Astrocyte (in vitro differentiated cells and primary cell): Measurements from ENCODE around the gene GAMT. TPM values are rescaled to one million over a fixed set of nuclear protein-coding genes. Genes with fewer than 3 reads are reported as not detected.

Experiments used
- DNase-seq: peaks from one replicate; pipeline ENCODE4 v3.0.0-alpha.2; 2010; ENCODE audit warnings: low read depth
- FAIRE-seq: peaks from 2 replicates; lab custom pipeline; 2011; peaks lifted over from hg19 to GRCh38; lab: Jason Lieb, UNC
- H2AFZ ChIP-seq: 2 replicates; pipeline ENCODE4 v1.6.0; 2012; ENCODE audit warnings: low read depth, low read length, inconsistent platforms
- H3K27ac ChIP-seq: 2 replicates; pipeline ENCODE4 v1.5.1; 2011; ENCODE audit warnings: low read depth, low read length, inconsistent platforms
- H3K27me3 ChIP-seq: 2 replicates; pipeline ENCODE4 v1.6.0; 2011; ENCODE audit warnings: low read length, inconsistent platforms; ENCODE audit not compliant: insufficient read depth
- H3K36me3 ChIP-seq: 2 replicates; pipeline ENCODE4 v1.5.1; 2011; ENCODE audit warnings: low read length, inconsistent platforms; ENCODE audit not compliant: insufficient read depth
- H3K4me1 ChIP-seq: 2 replicates; pipeline ENCODE4 v1.5.1; 2011; ENCODE audit warnings: low read length, inconsistent platforms; ENCODE audit not compliant: insufficient read depth
- H3K4me2 ChIP-seq: 2 replicates; pipeline ENCODE4 v1.6.0; 2012; ENCODE audit warnings: low read length, inconsistent platforms
- H3K4me3 ChIP-seq: 2 replicates; pipeline ENCODE4 v1.5.1; 2011; ENCODE audit warnings: low read depth, mild to moderate bottlenecking, low read length, inconsistent platforms; ENCODE audit not compliant: insufficient read depth
- H3K79me2 ChIP-seq: 2 replicates; pipeline ENCODE4 v1.6.0; 2012; ENCODE audit warnings: mild to moderate bottlenecking, low read length, inconsistent platforms; ENCODE audit not compliant: insufficient read depth
- H3K9ac ChIP-seq: 2 replicates; pipeline ENCODE4 v1.6.0; 2012; ENCODE audit warnings: mild to moderate bottlenecking, low read length, inconsistent platforms
- H3K9me3 ChIP-seq: 2 replicates; pipeline ENCODE4 v1.5.1; 2012; ENCODE audit warnings: low read depth, mild to moderate bottlenecking, low read length, inconsistent platforms; ENCODE audit not compliant: insufficient read depth
- H4K20me1 ChIP-seq: 2 replicates; pipeline ENCODE4 v1.6.0; 2012; ENCODE audit warnings: low read length, inconsistent platforms; ENCODE audit not compliant: insufficient read depth
- H3K27ac Mint-ChIP-seq: one replicate; pipeline ENCODE4 v1.8.0; 2021; ENCODE audit warnings: mild to moderate bottlenecking, mixed read lengths; ENCODE audit not compliant: unreplicated experiment
- H3K27me3 Mint-ChIP-seq: one replicate; pipeline ENCODE4 v1.8.0; 2021; ENCODE audit warnings: low read depth, mixed read lengths; ENCODE audit not compliant: unreplicated experiment
- H3K36me3 Mint-ChIP-seq: one replicate; pipeline ENCODE4 v1.8.0; 2021; ENCODE audit warnings: low read depth, mixed read lengths; ENCODE audit not compliant: unreplicated experiment
- H3K4me1 Mint-ChIP-seq: one replicate; pipeline ENCODE4 v1.8.0; 2021; ENCODE audit warnings: low read depth, mixed read lengths; ENCODE audit not compliant: unreplicated experiment
- H3K4me3 Mint-ChIP-seq: one replicate; pipeline ENCODE4 v1.8.0; 2021; ENCODE audit warnings: mild to moderate bottlenecking, moderate library complexity, mixed read lengths; ENCODE audit not compliant: unreplicated experiment
- H3K9me3 Mint-ChIP-seq: one replicate; pipeline ENCODE4 v1.8.0; 2021; ENCODE audit warnings: mild to moderate bottlenecking, mixed read lengths; ENCODE audit not compliant: unreplicated experiment
- CTCF ChIP-seq: IDR thresholded peaks from 2 replicates; pipeline ENCODE4 v1.5.1; 2011; ENCODE audit warnings: low read depth, mild to moderate bottlenecking, inconsistent platforms, low read length, moderate library complexity; ENCODE audit not compliant: insufficient read depth
- EZH2 ChIP-seq: IDR thresholded peaks from 2 replicates; pipeline ENCODE4 v1.6.1; 2012; ENCODE audit warnings: mild to moderate bottlenecking, low read length, inconsistent platforms; ENCODE audit not compliant: insufficient read depth
- total RNA-seq: library from RNA; stranded (reverse); gene quantifications from 2 replicates; pipeline ENCODE4 v1.2.1, GENCODE V29; 2021

GAMT gene
- total RNA-seq, 1 donor from 2014 or later, result 35.9 TPM

DNA sequence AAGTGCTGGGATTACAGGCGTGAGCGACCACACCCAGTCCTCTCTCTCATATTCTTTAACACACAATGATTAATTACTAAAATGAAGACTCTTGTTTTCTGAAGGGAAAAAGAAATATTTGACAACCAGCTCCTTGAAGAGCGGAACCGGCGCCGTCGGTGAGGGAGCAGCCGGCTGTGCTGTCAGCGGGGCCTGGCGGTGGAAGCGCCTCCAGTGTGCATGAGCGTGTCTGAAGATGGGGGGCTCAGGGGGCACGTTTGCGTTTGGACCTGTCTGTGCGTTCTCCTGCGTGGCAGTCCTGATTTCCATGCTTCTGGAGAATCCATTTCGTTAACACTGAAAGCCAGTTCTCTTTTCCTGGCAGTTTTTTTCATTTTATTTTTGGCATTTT, 24.9 kb downstream of the GAMT start:
- Mint-ChIP-seq H3K4me1 (peaks cover 1% of the 10 kb centered on the region), H3K36me3 (peaks cover 15% of the 10 kb centered on the region), H3K27me3 (no peaks in the 10 kb centered on the region), H3K9me3 (no peaks in the 10 kb centered on the region), H3K4me3 (no peak overlapping the region), H3K27ac (no peak overlapping the region)
- Histone ChIP-seq H3K4me1 (peaks cover 19% of the 10 kb centered on the region), H3K36me3 (peaks cover 3% of the 10 kb centered on the region), H4K20me1 (peaks cover 28% of the 10 kb centered on the region), H3K9me3 (no peaks in the 10 kb centered on the region), H3K27me3 (no peaks in the 10 kb centered on the region), H3K4me3 (no peak overlapping the region), H2AFZ (no peak overlapping the region), H3K9ac (no peak overlapping the region), H3K27ac (no peak overlapping the region), H3K4me2 (no peak overlapping the region), H3K79me2 (no peaks in the 10 kb centered on the region)
- TF ChIP-seq CTCF (no peak), EZH2 (no peak)
- DNase-seq, result no peak
- FAIRE-seq, result no peak

DNA sequence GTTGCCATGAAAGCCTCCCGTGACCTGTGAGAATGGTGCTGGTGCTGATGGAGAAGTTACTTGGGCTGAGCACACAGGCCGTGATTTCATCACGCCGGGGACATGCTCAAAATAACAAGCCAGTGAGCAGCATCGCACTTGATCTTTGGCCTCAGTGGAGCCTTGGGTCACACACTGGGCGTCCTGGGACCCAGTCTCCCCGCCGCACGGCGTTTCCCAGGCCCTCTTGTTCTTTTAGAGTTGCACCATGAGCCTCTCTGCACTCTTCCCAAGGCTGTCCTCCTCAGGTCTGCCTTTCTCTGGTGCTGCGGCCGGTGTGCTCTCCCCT, 27.1 kb downstream of the GAMT start:
- Mint-ChIP-seq H3K27ac (peak overlapping the region; percentile 50), H3K36me3 (peaks cover 15% of the 10 kb centered on the region), H3K9me3 (no peaks in the 10 kb centered on the region), H3K27me3 (no peaks in the 10 kb centered on the region), H3K4me3 (no peak overlapping the region), H3K4me1 (no peaks in the 10 kb centered on the region)
- Histone ChIP-seq H4K20me1 (peaks cover 17% of the 10 kb centered on the region), H3K4me3 (no peak overlapping the region), H3K79me2 (no peaks in the 10 kb centered on the region), H3K27me3 (no peaks in the 10 kb centered on the region), H3K9me3 (no peaks in the 10 kb centered on the region), H3K4me1 (peaks cover 19% of the 10 kb centered on the region), H2AFZ (no peak overlapping the region), H3K9ac (no peak overlapping the region), H3K4me2 (no peak overlapping the region), H3K36me3 (peaks cover 7% of the 10 kb centered on the region), H3K27ac (no peak overlapping the region)
- FAIRE-seq, result no peak
- no peak for DNase-seq
- TF ChIP-seq EZH2 (no peak), CTCF (no peak)

GRCh38 chr19:1373534-1374249, 27.6 kb downstream of the GAMT start:
- H3K9ac ChIP-seq, result peak overlapping the region; percentile 20
- Mint-ChIP-seq H3K9me3 (no peaks in the 10 kb centered on the region), H3K36me3 (peaks cover 15% of the 10 kb centered on the region), H3K4me3 (no peak overlapping the region), H3K27me3 (no peaks in the 10 kb centered on the region), H3K27ac (no peak overlapping the region), H3K4me1 (no peaks in the 10 kb centered on the region)
- H3K4me2 ChIP-seq, result peak overlapping the region; percentile 37
- H4K20me1 ChIP-seq, result peaks cover 15% of the 10 kb centered on the region
- no peaks in the 10 kb centered on the region for H3K79me2 ChIP-seq
- DNase-seq (no peak), FAIRE-seq (no peak)
- H3K27ac ChIP-seq, result no peak overlapping the region
- no peaks in the 10 kb centered on the region for H3K9me3 ChIP-seq
- peaks cover 7% of the 10 kb centered on the region for H3K36me3 ChIP-seq
- no peak overlapping the region for H2AFZ ChIP-seq
- no peak overlapping the region for H3K4me3 ChIP-seq
- H3K4me1 ChIP-seq, result peaks cover 19% of the 10 kb centered on the region
- no peak for TF ChIP-seq CTCF
- H3K27me3 ChIP-seq, result no peaks in the 10 kb centered on the region
